WTC11 (cell line): ENCODE measurements around the gene IFIT1. TPM values are rescaled to one million over a fixed set of nuclear protein-coding genes. Genes with fewer than 3 reads are reported as not detected.

ENCODE experiments used
- ATAC-seq: fragments of 200-7000 bp; cut with Tn5 transposase; 2 replicates; pipeline ENCODE4 v1.10.0; 2021; ENCODE audit warnings: mild to moderate bottlenecking, moderate library complexity
- CTCF ChIA-PET: fragments of 300-600 bp; sonication (Branson Sonifier 250); formaldehyde crosslinking; loops from one replicate; lab custom pipeline; 2021; ENCODE audit warnings: antibody characterized with exemption; lab: Charles Lee
- POLR2A ChIA-PET: fragments of 350-600 bp; sonication (Branson Sonifier 250); formaldehyde crosslinking; loops from one replicate; lab custom pipeline; 2021; ENCODE audit warnings: antibody characterized with exemption; lab: Charles Lee
- DNase-seq: peaks from one replicate; pipeline ENCODE4 v3.0.0; 2021; ENCODE audit warnings: low spot score
- H3K27ac Mint-ChIP-seq: 2 replicates; pipeline ENCODE4 v1.8.0; 2021; ENCODE audit warnings: mixed read lengths
- H3K27me3 Mint-ChIP-seq: 2 replicates; pipeline ENCODE4 v1.8.0; 2021; ENCODE audit warnings: low read depth, mild to moderate bottlenecking, moderate library complexity, mixed read lengths
- H3K36me3 Mint-ChIP-seq: 2 replicates; pipeline ENCODE4 v1.8.0; 2021; ENCODE audit warnings: mixed read lengths
- H3K4me1 Mint-ChIP-seq: 2 replicates; pipeline ENCODE4 v1.8.0; 2022; ENCODE audit warnings: mixed read lengths
- H3K4me3 Mint-ChIP-seq: 2 replicates; pipeline ENCODE4 v1.8.0; 2021; ENCODE audit warnings: mild to moderate bottlenecking, moderate library complexity, mixed read lengths
- H3K9me3 Mint-ChIP-seq: 2 replicates; pipeline ENCODE4 v1.8.0; 2021; ENCODE audit warnings: mixed read lengths
- ATF6 ChIP-seq: sonication (generic); formaldehyde crosslinking; IDR thresholded peaks from 2 replicates; pipeline ENCODE4 v1.8.1; 2023; ENCODE audit warnings: mild to moderate bottlenecking, missing genetic modification reagents
- CDX4 ChIP-seq: fragments of 250-450 bp; sonication (Bioruptor Pico); IDR thresholded peaks from 2 replicates; pipeline ENCODE4 v1.9.0; 2021; ENCODE audit warnings: moderate library complexity, mild to moderate bottlenecking, inconsistent platforms, borderline replicate concordance
- CREB1 ChIP-seq: sonication (generic); formaldehyde crosslinking; IDR thresholded peaks from 2 replicates; pipeline ENCODE4 v1.8.0; 2023; ENCODE audit warnings: mild to moderate bottlenecking, missing genetic modification reagents
- ELF4 ChIP-seq: sonication (generic); formaldehyde crosslinking; IDR thresholded peaks from 2 replicates; pipeline ENCODE4 v1.8.1; 2022; ENCODE audit warnings: low read depth, mild to moderate bottlenecking, moderate library complexity, missing genetic modification reagents
- EMX1 ChIP-seq: fragments of 250-450 bp; sonication (Bioruptor Pico); IDR thresholded peaks from 2 replicates; pipeline ENCODE4 v1.8.0; 2021; ENCODE audit warnings: mild to moderate bottlenecking
- GTF2I ChIP-seq: fragments of 250-450 bp; sonication (Bioruptor Pico); conservative IDR thresholded peaks from 2 replicates; pipeline ENCODE4 v1.4.0; 2021; ENCODE audit warnings: mild to moderate bottlenecking
- HMGA2 ChIP-seq: fragments of 250-450 bp; sonication (Bioruptor Pico); IDR thresholded peaks from 2 replicates; pipeline ENCODE4 v1.4.0; 2021; ENCODE audit warnings: mild to moderate bottlenecking, moderate library complexity
- IRF2 ChIP-seq: sonication (generic); formaldehyde crosslinking; IDR thresholded peaks from 2 replicates; pipeline ENCODE4 v1.8.0; 2022; ENCODE audit warnings: low read depth, missing genetic modification reagents, borderline replicate concordance
- JAZF1 ChIP-seq: fragments of 250-450 bp; sonication (Bioruptor Pico); IDR thresholded peaks from 2 replicates; pipeline ENCODE4 v1.9.0; 2021; ENCODE audit warnings: moderate library complexity, mild to moderate bottlenecking, inconsistent platforms
- MXD4 ChIP-seq: fragments of 250-450 bp; sonication (Bioruptor Pico); IDR thresholded peaks from 2 replicates; pipeline ENCODE4 v1.8.0; 2021; ENCODE audit warnings: mild to moderate bottlenecking, moderate library complexity, borderline replicate concordance
- MYBL2 ChIP-seq: sonication (generic); formaldehyde crosslinking; IDR thresholded peaks from 2 replicates; pipeline ENCODE4 v1.8.1; 2023; ENCODE audit warnings: mild to moderate bottlenecking, moderate library complexity, missing genetic modification reagents
- NR1H2 ChIP-seq: sonication (generic); formaldehyde crosslinking; IDR thresholded peaks from 2 replicates; pipeline ENCODE4 v1.9.0; 2021; ENCODE audit warnings: mild to moderate bottlenecking, moderate library complexity, missing genetic modification reagents
- OVOL2 ChIP-seq: fragments of 250-450 bp; sonication (Bioruptor Pico); IDR thresholded peaks from 2 replicates; pipeline ENCODE4 v1.9.0; 2021; ENCODE audit warnings: mild to moderate bottlenecking, borderline replicate concordance
- PRRX2 ChIP-seq: fragments of 250-450 bp; sonication (Bioruptor Pico); IDR thresholded peaks from 2 replicates; pipeline ENCODE4 v1.8.0; 2021; ENCODE audit warnings: mild to moderate bottlenecking
- USF1 ChIP-seq: sonication (generic); formaldehyde crosslinking; IDR thresholded peaks from 2 replicates; pipeline ENCODE4 v1.8.0; 2022; ENCODE audit warnings: mild to moderate bottlenecking, missing genetic modification reagents
- ZMAT4 ChIP-seq: fragments of 250-450 bp; sonication (Bioruptor Pico); IDR thresholded peaks from 2 replicates; pipeline ENCODE4 v1.9.0; 2021; ENCODE audit warnings: mild to moderate bottlenecking
- ZNF219 ChIP-seq: sonication (generic); formaldehyde crosslinking; IDR thresholded peaks from 2 replicates; pipeline ENCODE4 v1.8.0; 2023; ENCODE audit warnings: missing genetic modification reagents, mild to moderate bottlenecking, borderline replicate concordance
- ZNF232 ChIP-seq: sonication (generic); formaldehyde crosslinking; IDR thresholded peaks from 2 replicates; pipeline ENCODE4 v1.8.0; 2022; ENCODE audit warnings: mild to moderate bottlenecking, missing genetic modification reagents
- total RNA-seq: library from RNA; stranded (reverse); gene quantifications from 3 replicates; pipeline ENCODE4 v1.2.3, GENCODE V29; 2021
- TF ChIP-seq, protein P1 (sequence below): fragments of 200-600 bp; IDR thresholded peaks from 2 replicates; pipeline ENCODE4 v1.8.0; 2022; ENCODE audit warnings: antibody characterized with exemption
- TF ChIP-seq, protein P2 (sequence below): sonication (generic); formaldehyde crosslinking; IDR thresholded peaks from 2 replicates; pipeline ENCODE4 v1.8.0; 2022; ENCODE audit warnings: missing genetic modification reagents

Gene IFIT1
- total RNA-seq, 1 experiment from 2014 or later = 1.5 TPM

DNA sequence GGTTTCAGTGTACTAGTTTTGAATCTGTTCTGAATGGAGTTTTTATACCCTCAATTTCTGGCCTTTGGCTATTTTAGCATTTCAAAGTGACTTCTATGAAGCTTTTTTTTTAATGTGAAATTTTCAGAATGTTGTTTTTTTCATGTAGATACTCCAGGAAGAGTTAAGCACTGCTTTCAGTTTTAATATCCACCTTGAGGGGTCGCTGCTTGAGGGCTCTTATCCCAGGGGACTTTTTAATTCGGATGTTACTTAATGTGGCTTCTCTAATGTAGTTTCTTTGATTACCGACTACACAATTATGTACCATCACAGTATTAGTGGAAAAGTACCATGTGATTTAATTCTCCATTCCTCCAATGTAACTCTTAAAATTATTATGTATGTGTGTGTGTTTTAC lies 27.1 kb downstream of the IFIT1 start:
- Mint-ChIP-seq H3K4me1 (peaks cover 18% of the 10 kb centered on the region), H3K36me3 (no peaks in the 10 kb centered on the region), H3K9me3 (no peaks in the 10 kb centered on the region), H3K27ac (no peak overlapping the region), H3K27me3 (peaks cover 17% of the 10 kb centered on the region), H3K4me3 (no peak overlapping the region)
- CTCF ChIA-PET = interaction anchor here (1.7 to 2.4 kb wide), 3 partner anchors 115 to 143 kb away, joined by 5 to 16 read pairs (median 6); partner anchors contain the start of gene SLC16A12
- POLR2A ChIA-PET = no interaction called here
- DNase-seq (no peak), ATAC-seq (no peak)
- no peak for TF ChIP-seq CREB1 (CRISPR knock-in tag)
- TF ChIP-seq NR1H2 (CRISPR knock-in tag) = no peak
- TF ChIP-seq, protein P1, sequence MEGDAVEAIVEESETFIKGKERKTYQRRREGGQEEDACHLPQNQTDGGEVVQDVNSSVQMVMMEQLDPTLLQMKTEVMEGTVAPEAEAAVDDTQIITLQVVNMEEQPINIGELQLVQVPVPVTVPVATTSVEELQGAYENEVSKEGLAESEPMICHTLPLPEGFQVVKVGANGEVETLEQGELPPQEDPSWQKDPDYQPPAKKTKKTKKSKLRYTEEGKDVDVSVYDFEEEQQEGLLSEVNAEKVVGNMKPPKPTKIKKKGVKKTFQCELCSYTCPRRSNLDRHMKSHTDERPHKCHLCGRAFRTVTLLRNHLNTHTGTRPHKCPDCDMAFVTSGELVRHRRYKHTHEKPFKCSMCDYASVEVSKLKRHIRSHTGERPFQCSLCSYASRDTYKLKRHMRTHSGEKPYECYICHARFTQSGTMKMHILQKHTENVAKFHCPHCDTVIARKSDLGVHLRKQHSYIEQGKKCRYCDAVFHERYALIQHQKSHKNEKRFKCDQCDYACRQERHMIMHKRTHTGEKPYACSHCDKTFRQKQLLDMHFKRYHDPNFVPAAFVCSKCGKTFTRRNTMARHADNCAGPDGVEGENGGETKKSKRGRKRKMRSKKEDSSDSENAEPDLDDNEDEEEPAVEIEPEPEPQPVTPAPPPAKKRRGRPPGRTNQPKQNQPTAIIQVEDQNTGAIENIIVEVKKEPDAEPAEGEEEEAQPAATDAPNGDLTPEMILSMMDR = peak; percentile 26; the same call in 1 of the 2 replicates

- no peaks in the 10 kb centered on the region for H3K9me3 Mint-ChIP-seq
- ATAC-seq = no peak
- no peaks in the 10 kb centered on the region for H3K36me3 Mint-ChIP-seq
- H3K27ac Mint-ChIP-seq = no peak overlapping the region
- ChIA-PET POLR2A (interaction anchor here (0.6 kb wide), 1 partner anchor 176 kb away, joined by 3 read pairs; no protein-coding TSS in a partner anchor), CTCF (no interaction called here)
- H3K27me3 Mint-ChIP-seq = peaks cover 6% of the 10 kb centered on the region
- TF ChIP-seq, protein P2, sequence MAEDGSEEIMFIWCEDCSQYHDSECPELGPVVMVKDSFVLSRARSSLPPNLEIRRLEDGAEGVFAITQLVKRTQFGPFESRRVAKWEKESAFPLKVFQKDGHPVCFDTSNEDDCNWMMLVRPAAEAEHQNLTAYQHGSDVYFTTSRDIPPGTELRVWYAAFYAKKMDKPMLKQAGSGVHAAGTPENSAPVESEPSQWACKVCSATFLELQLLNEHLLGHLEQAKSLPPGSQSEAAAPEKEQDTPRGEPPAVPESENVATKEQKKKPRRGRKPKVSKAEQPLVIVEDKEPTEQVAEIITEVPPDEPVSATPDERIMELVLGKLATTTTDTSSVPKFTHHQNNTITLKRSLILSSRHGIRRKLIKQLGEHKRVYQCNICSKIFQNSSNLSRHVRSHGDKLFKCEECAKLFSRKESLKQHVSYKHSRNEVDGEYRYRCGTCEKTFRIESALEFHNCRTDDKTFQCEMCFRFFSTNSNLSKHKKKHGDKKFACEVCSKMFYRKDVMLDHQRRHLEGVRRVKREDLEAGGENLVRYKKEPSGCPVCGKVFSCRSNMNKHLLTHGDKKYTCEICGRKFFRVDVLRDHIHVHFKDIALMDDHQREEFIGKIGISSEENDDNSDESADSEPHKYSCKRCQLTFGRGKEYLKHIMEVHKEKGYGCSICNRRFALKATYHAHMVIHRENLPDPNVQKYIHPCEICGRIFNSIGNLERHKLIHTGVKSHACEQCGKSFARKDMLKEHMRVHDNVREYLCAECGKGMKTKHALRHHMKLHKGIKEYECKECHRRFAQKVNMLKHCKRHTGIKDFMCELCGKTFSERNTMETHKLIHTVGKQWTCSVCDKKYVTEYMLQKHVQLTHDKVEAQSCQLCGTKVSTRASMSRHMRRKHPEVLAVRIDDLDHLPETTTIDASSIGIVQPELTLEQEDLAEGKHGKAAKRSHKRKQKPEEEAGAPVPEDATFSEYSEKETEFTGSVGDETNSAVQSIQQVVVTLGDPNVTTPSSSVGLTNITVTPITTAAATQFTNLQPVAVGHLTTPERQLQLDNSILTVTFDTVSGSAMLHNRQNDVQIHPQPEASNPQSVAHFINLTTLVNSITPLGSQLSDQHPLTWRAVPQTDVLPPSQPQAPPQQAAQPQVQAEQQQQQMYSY (CRISPR knock-in tag) = no peak
- no peak for TF ChIP-seq ZNF219
- TF ChIP-seq ZMAT4 = no peak
- no peak for TF ChIP-seq ZNF232
- no peak for TF ChIP-seq OVOL2 (CRISPR knock-in tag)
- no peak for TF ChIP-seq USF1 (CRISPR knock-in tag)
- TF ChIP-seq JAZF1 (CRISPR knock-in tag) = no peak
- no peak for TF ChIP-seq ELF4 (CRISPR knock-in tag)
- TF ChIP-seq GTF2I (CRISPR knock-in tag) = no peak
- TF ChIP-seq EMX1 (CRISPR knock-in tag) = no peak
- TF ChIP-seq HMGA2 (CRISPR knock-in tag) = no peak
- no peak for TF ChIP-seq CDX4 (CRISPR knock-in tag)
- no peak for TF ChIP-seq PRRX2 (CRISPR knock-in tag)
- TF ChIP-seq MYBL2 (CRISPR knock-in tag) = no peak
- no peak for TF ChIP-seq MXD4 (CRISPR knock-in tag)
- no peak for TF ChIP-seq IRF2 (CRISPR knock-in tag)
- no peak for TF ChIP-seq ATF6
- no peak overlapping the region for H3K4me3 Mint-ChIP-seq
- H3K4me1 Mint-ChIP-seq = peaks cover 21% of the 10 kb centered on the region
- DNase-seq = no peak
These were observed 28.6 kb downstream of the IFIT1 start for GRCh38 chr10:89421018-89421476.
